NCI-H82 treated with DMSO at 0.1 percent for 48 hours (cell line): ENCODE measurements around the gene ZNF154.
"Not testable (repeated sequence)": the region's sequence is repeated elsewhere in the genome, so short reads cannot be mapped to it uniquely, and the experiment has no call there.

Source experiments
- DNase-seq: peaks from one replicate; lab custom pipeline; 2025; ENCODE audit not compliant: unreplicated experiment; lab: John Stamatoyannopoulos, UW

ZNF154 gene

GRCh38 chr19:57708641-57709361 lies at the start of gene ZNF154:
Gene ZNF154 (minus strand): TSS chr19:57709204. CDS start chr19:57708971, 233 bp downstream.
- no peak for DNase-seq

GRCh38 chr19:57757941-57758340 lies 48.9 kb upstream of the ZNF154 start:
- no peak for DNase-seq

DNA sequence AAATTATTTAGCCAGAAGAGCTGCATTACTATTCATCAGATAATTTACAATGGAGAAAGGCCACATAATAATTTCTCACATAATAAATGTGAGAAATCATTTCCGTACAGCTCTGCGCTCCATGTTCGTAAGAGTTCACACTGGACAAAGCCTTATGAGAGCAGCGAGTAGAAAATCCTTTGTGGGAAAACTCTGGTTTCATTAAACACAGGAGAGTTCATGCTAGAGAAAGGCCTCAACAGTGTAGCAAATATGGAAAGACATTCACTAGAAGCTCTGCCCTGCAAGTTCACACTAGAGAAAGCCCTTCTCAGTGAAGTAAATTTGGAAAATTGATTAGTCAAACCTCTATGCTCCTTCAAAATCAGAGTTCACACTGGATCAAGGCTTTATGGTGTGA lies 46.0 kb upstream of the ZNF154 start:
- DNase-seq = no peak

DNA sequence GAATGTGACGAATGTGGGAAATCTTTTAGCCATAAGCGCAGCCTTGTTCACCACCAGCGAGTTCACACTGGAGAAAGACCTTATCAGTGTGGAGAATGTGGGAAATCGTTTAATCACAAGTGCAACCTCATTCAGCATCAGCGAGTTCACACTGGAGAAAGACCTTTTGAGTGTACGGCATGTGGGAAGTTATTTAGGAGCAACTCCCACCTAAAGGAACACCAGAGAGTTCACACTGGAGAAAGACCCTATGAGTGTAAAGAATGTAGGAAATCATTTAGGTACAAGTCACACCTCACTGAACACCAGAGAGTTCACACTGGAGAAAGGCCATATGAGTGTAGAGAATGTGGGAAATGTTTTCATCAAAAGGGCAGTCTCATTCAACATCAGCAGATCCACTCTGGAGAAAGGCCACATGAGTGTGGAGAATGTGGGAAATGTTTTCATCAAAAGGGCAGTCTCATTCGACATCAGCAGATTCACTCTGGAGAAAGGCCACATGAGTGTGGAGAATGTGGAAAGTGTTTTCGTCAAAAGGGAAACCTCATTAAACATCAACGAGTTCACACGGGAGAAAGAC lies 45.2 kb upstream of the ZNF154 start:
- no peak for DNase-seq

- no peak for DNase-seq
These were observed 39.0 kb upstream of the ZNF154 start for GRCh38 chr19:57748029-57748428.

DNA sequence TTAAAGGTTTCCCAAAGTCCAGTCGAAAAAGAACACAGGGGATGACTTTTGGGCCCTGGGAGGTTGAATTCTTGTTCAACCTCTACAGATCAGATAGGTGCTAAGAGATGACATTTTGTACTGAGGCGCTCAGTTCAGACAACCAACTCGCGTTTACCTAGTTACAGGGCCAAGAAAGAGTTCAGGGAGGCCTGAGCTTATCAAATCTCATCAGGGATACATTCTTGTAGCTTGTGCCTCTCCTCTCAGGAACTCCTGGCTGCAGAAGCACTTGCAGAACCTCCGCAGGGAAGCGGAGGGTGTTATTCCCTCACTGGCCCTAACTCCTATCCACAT lies 38.4 kb upstream of the ZNF154 start:
- DNase-seq = no peak

DNA sequence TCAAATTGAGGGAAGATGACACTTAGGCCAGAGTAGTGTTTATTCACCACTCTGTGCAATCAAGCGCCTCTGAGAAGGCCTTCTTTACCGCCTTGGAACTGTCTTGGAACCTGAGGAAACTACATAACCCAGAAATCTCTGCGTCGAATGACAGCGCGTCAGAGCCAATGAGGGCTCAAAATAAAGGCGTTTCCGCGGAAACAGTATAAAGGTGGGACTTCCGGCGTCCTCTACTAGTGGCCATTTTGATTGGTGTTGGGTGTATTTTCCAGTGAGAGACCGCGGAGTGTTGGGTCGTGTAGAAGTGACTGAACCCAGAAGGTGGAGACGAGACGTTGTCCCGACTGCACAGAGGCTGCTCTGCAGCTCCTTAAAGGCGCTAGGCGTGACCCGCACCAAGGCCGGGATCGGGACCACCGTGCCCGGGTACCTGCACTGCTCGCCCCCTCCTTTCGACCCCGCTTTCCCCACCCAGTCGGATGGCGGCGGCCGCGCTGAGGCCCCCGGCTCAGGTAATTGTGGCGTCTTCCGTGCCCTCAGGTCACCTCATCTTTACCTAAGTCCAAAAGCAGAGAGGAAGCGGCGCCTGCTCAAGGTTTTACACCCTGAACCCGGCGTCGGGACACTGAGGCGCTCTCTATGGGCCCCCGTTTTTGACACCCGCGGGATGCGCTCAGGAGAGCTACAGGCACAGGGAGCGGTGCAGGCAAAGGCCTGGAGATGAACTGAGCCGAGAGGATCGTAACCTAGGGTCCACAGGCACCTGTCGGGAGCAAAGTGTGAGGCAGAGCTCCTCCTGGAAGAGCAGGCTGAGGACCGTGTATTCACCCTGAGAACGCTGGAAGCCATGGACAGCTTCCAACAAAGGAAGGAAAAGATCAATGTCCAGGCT lies 37.8 kb upstream of the ZNF154 start, which contains the start of gene ZNF776:
TSS of gene ZNF776 (plus strand) at position 236 of the 892 bp plus-strand sequence. CDS start at position 480, 244 bp downstream.
- peak; percentile 83 for DNase-seq

GRCh38 chr19:57738770-57739169 lies 29.8 kb upstream of the ZNF154 start:
- DNase-seq = not testable (repeated sequence)

GRCh38 chr19:57738320-57738719 lies 29.3 kb upstream of the ZNF154 start:
- DNase-seq = not testable (repeated sequence)

GRCh38 chr19:57720878-57721277 lies 11.9 kb upstream of the ZNF154 start:
- no peak for DNase-seq

DNA sequence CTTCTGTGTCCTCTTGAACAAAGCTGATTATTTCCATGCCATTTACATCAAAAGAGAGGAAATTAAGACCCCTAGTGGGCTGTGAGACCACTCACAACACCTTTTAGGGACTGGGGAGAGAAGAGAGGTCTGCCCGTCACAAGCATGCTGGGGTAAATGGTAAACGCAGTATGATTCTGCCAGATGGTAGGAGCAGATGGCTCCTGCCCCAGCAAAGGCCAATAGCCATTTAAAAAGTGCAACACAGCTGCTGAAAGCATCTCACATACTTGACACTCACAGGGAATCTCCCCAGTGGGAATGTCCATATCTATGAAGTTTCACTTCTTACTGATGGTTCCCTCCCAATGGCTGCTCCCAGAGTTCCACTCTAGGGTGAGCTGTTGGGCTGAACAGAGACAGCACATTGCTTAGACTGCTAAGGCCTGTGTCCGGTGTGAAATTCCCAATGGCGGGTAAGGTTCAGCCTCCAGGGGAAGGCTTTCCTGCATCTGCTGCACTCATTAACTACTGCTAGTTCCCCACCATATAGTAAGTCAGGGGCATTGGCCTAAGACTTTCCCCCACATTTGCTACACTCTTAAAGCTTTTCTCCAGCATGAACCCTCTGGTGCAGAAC lies 11.0 kb upstream of the ZNF154 start:
- no peak for DNase-seq

DNA sequence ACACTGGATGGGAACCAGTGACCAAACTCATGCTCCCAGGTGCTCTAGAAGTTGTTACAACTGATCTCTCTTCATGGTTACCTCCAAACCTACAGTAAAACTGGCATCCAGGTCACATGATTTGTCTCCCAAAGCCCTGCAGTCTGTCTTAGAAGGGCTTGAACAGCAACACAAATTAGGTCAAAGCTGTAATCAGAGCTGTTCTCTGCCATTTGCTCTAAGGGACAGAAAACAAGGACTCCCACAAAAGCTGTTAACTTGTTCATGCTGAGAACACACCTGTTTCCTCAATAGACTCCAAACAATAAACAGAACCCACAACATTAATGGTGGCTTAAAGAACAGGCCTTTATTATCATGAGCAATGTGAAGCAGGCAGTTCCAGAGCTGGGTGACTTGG lies 10.4 kb upstream of the ZNF154 start:
- DNase-seq = no peak

DNA sequence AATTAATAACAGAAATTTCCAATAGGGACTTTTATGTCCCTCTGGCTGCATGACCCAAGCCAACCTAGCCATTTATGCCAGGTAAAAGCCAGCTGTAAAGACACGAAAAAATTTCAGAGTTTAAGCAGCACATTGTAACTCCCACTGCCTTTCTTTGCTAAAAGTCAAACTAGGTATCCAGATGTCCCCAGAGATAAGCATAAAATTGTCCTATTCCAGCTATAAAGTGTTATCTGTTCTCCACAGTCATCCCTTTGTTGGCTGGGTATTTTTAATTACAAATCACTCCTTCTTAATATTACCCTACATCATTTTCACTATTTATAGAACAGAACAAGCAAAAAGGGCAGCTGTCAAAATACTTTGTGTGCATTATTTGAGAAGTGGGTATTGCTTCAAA lies 3.2 kb upstream of the ZNF154 start:
- DNase-seq = no peak

- DNase-seq = no peak
These were observed 612 bp upstream of the ZNF154 start for GRCh38 chr19:57709616-57710015.

DNA sequence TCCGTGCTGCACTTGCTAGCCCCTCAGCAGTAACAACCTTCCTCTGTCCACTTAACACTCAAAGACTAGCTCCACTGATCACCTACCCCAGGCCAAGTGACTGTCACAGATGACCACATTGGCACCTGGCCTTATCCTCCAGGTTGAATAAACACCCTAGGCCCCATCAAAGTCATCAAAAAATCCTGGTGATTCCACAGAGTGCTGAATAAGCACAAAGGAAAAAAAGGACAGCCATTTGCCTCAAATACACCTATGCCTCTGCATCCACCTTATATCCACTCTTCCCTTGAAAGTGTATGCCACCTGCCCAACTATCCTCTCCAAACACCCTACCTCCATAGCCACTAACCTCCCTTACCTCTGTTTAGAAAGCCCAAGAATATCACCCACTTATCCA lies 2.7 kb downstream of the ZNF154 start:
- no peak for DNase-seq

DNA sequence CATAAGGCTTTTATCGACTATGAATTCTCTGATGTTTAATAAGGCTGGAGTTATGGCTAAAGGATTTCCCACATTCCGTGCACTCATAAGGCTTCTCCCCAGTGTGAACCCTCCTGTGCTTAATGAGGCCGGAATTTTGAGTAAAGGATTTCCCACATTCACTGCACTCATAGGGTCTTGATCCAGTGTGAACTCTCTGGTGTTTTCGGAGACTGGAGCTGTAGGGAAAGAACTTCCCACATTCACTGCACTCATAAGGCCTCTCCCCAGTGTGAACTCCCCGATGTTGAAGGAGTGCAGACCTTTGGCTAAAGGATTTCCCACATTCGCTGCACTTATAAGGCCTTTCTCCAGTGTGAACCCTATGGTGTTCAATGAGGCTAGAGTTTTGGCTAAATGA lies 7.4 kb downstream of the ZNF154 start:
- DNase-seq = no peak

GRCh38 chr19:57689750-57690149 lies 19.3 kb downstream of the ZNF154 start:
- DNase-seq = no peak

DNA sequence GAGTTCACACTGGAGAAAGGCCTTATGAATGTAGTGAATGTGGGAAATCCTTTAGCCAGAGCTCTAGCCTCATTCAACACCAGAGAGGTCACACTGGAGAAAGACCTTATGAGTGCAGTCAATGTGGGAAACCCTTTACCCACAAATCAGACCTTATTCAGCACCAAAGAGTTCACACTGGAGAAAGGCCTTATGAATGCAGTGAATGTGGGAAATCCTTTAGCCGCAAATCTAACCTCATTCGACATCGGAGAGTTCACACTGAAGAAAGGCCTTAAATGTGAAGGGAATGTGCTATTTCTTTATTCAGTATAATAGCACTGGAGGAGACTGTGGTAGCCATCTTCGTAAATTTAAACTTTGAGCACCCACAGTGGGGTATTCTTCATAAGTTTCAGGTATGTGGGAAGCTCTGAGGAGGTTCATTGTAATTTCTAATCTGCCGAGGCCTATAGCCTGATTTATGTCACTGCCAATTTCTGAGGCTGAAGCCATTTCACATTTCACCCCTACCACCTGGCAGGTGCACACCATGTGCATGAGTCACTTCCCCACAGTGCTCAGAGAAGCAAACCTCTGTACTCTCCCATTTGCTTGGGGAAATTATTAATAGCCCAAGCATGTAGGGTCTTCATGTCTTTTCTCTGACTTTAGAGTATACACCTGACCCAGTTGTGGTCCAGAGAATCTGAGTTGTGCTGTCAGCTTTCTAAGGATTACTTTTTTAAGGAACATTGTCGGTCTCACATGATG lies 20.8 kb downstream of the ZNF154 start:
- DNase-seq = no peak

GRCh38 chr19:57687363-57688010 lies 21.5 kb downstream of the ZNF154 start:
- DNase-seq = no peak

DNA sequence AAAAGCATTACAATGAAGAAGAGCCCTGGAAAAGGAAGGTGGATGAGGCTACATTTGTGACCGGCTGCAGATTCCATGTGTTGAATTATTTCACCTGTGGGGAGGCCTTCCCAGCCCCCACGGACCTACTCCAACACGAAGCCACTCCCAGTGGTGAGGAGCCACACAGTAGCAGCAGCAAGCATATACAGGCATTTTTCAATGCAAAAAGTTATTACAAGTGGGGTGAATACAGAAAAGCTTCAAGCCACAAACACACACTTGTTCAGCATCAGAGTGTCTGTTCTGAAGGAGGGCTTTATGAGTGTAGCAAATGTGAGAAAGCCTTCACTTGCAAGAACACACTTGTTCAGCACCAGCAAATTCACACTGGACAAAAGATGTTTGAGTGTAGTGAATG lies 22.3 kb downstream of the ZNF154 start:
- DNase-seq = no peak
